K562 (cell line): ENCODE data around the gene SLC16A1. TPM values are rescaled to one million over a fixed set of nuclear protein-coding genes. Genes with fewer than 3 reads are reported as not detected.

ENCODE experiments used
- CBX1 ChIP-seq: sonication (generic); IDR thresholded peaks from 2 replicates; pipeline ENCODE4 v1.6.1; 2016; ENCODE audit warnings: antibody characterized with exemption, low read depth, mild to moderate bottlenecking
- DACH1 ChIP-seq: fragments of 450-650 bp; IDR thresholded peaks from 2 replicates; pipeline ENCODE4 v1.6.1; 2018; ENCODE audit not compliant: partially characterized antibody
- DDX20 ChIP-seq: fragments of 450-650 bp; IDR thresholded peaks from 2 replicates; pipeline ENCODE4 v1.6.1; 2016; ENCODE audit warnings: missing genetic modification characterization, low read depth, mild to moderate bottlenecking, missing compliant biosample characterization, moderate library complexity
- E2F3 ChIP-seq: fragments of 250-450 bp; sonication (Bioruptor Pico); IDR thresholded peaks from 2 replicates; pipeline ENCODE4 v1.4.0; 2020; ENCODE audit warnings: mild to moderate bottlenecking
- EP400 ChIP-seq: fragments of 450-650 bp; IDR thresholded peaks from 2 replicates; pipeline ENCODE4 v1.6.1; 2017; ENCODE audit warnings: antibody characterized with exemption, mild to moderate bottlenecking, moderate library complexity
- FOXA1 ChIP-seq: fragments of 450-650 bp; IDR thresholded peaks from 2 replicates; pipeline ENCODE4 v1.6.1; 2016; ENCODE audit warnings: mild to moderate bottlenecking, borderline replicate concordance
- FOXA3 ChIP-seq, 2 experiments: fragments of 450-650 bp in 1 of 2; sonication (generic) in 1 of 2; formaldehyde crosslinking; IDR thresholded peaks in 1 of 2; conservative IDR thresholded peaks in 1 of 2; 2 replicates each; pipeline versions ENCODE4 v1.4.0 to v1.8.0; 2020 to 2022; ENCODE audit warnings: mild to moderate bottlenecking in 2 of 2, missing genetic modification reagents in 1 of 2
- GTF2A2 ChIP-seq: IDR thresholded peaks from 2 replicates; pipeline ENCODE4 v1.6.1; 2016; ENCODE audit warnings: mild to moderate bottlenecking, missing genetic modification characterization, missing compliant biosample characterization
- HCFC1 ChIP-seq: IDR thresholded peaks from 2 replicates; pipeline ENCODE4 v1.6.1; 2012; ENCODE audit warnings: low read depth, low read length, improper control_type of control experiment
- NFRKB ChIP-seq: fragments of 450-650 bp; IDR thresholded peaks from 2 replicates; pipeline ENCODE4 v1.6.1; 2016; ENCODE audit warnings: low read depth
- RAD51 ChIP-seq: fragments of 450-650 bp; IDR thresholded peaks from 2 replicates; pipeline ENCODE4 v1.7.1; 2016; ENCODE audit warnings: low read depth, mild to moderate bottlenecking, borderline replicate concordance
- RFX1 ChIP-seq: fragments of 450-650 bp; IDR thresholded peaks from 2 replicates; pipeline ENCODE4 v1.6.1; 2016; ENCODE audit warnings: mild to moderate bottlenecking, moderate library complexity
- SIX5 ChIP-seq, 2 experiments: IDR thresholded peaks; 2 replicates each; pipeline ENCODE4 v1.6.1; 2011; ENCODE audit warnings: low read length in 2 of 2, borderline replicate concordance in 1 of 2, low read depth in 1 of 2, mild to moderate bottlenecking in 1 of 2, moderate library complexity in 1 of 2; ENCODE audit not compliant: insufficient read depth in 1 of 2
- THRA ChIP-seq: fragments of 450-650 bp; IDR thresholded peaks from 2 replicates; pipeline ENCODE4 v1.6.1; 2017; ENCODE audit warnings: mild to moderate bottlenecking, moderate library complexity
- ZBTB8A ChIP-seq: fragments of 450-650 bp; IDR thresholded peaks from 2 replicates; pipeline ENCODE4 v1.6.1; 2018; ENCODE audit warnings: mild to moderate bottlenecking, moderate library complexity; ENCODE audit not compliant: partially characterized antibody
- ZNF143 ChIP-seq: sonication (generic); formaldehyde crosslinking; IDR thresholded peaks from 2 replicates; pipeline ENCODE4 v1.9.0; 2022; ENCODE audit warnings: mild to moderate bottlenecking, missing genetic modification reagents
- ZNF239 ChIP-seq: fragments of 250-450 bp; sonication (Bioruptor Pico); IDR thresholded peaks from 2 replicates; pipeline ENCODE4 v1.4.0; 2020; ENCODE audit warnings: mild to moderate bottlenecking
- ZNF511 ChIP-seq: sonication (generic); formaldehyde crosslinking; IDR thresholded peaks from 2 replicates; pipeline ENCODE4 v1.8.0; 2022; ENCODE audit warnings: mild to moderate bottlenecking, missing genetic modification reagents
- ZNF766 ChIP-seq: fragments of 200-800 bp; sonication (Bioruptor generic); conservative IDR thresholded peaks from 2 replicates; pipeline ENCODE4 v1.6.1; 2016; ENCODE audit warnings: missing genetic modification characterization, missing compliant biosample characterization
- polyA plus RNA-seq, 8 experiments: library from polyadenylated mRNA; depleted of rRNA in 4 of 8; stranded (reverse) in 5 of 8; unstranded in 3 of 8; fragments of >200 nt; fragmentation: Nextera tagmentation in 2 of 8; fragmentation: Illumina TruSeq in 1 of 8; extraction: Ambion mirVana in 2 of 8; extraction: Trizol in 1 of 8; gene quantifications; 2 replicates each; pipeline versions ENCODE4 v1.2.1 to v1.2.3, GENCODE V29; 2011 to 2014; ENCODE audit warnings: inconsistent platforms in 1 of 8, missing spikeins in 1 of 8
- total RNA-seq, 7 experiments: library from RNA; depleted of rRNA in 6 of 7; stranded (reverse); fragments of >200 nt in 6 of 7; fragmentation: Illumina TruSeq in 2 of 7; extraction: Trizol in 2 of 7; gene quantifications; 2 replicates each; pipeline versions ENCODE4 v1.2.1 to v1.2.3, GENCODE V29; 2011 to 2021; ENCODE audit warnings: low replicate concordance in 1 of 7
- TF ChIP-seq, protein P1 (sequence below): conservative IDR thresholded peaks from 2 replicates; pipeline ENCODE4 v1.6.1; 2011; ENCODE audit warnings: low read depth, mild to moderate bottlenecking, low read length; ENCODE audit not compliant: control insufficient read depth
- TF ChIP-seq, protein P2 (sequence below): sonication (generic); formaldehyde crosslinking; IDR thresholded peaks from 2 replicates; pipeline ENCODE4 v1.8.0; 2023; ENCODE audit warnings: mild to moderate bottlenecking, missing genetic modification reagents
- TF ChIP-seq, protein P3 (sequence below), 2 experiments: IDR thresholded peaks; 2 replicates each; pipeline ENCODE4 v1.6.1; 2011; ENCODE audit warnings: borderline replicate concordance in 1 of 2, control low read depth in 1 of 2, low read depth in 1 of 2, low read length in 1 of 2, mild to moderate bottlenecking in 1 of 2, mixed read lengths in 1 of 2, moderate library complexity in 1 of 2; ENCODE audit not compliant: insufficient read depth in 1 of 2, insufficient read length in 1 of 2, poor library complexity in 1 of 2, severe bottlenecking in 1 of 2; ENCODE audit errors: extremely low read depth in 1 of 2

SLC16A1 gene
- total and polyA plus RNA-seq, 9 of the 15 experiments (the other 6 are each of a cell fraction or from before 2014, with no cell fraction given) = 73.1 to 244 (median 117) TPM

- TF ChIP-seq, protein P1, sequence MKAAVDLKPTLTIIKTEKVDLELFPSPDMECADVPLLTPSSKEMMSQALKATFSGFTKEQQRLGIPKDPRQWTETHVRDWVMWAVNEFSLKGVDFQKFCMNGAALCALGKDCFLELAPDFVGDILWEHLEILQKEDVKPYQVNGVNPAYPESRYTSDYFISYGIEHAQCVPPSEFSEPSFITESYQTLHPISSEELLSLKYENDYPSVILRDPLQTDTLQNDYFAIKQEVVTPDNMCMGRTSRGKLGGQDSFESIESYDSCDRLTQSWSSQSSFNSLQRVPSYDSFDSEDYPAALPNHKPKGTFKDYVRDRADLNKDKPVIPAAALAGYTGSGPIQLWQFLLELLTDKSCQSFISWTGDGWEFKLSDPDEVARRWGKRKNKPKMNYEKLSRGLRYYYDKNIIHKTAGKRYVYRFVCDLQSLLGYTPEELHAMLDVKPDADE = 0 out of 2 replicates have a peak, but pooled peaks have one; percentile 14
- TF ChIP-seq FOXA3 (CRISPR knock-in tag; conservative IDR thresholded peaks at IDR 0.05 in 1 of 2, IDR thresholded peaks at IDR 0.05 in 1 of 2) (no peak), ZNF511 (CRISPR knock-in tag) (no peak), ZNF239 (CRISPR knock-in tag) (no peak), ZNF766 (CRISPR knock-in tag) (0 out of 2 replicates have a peak, but pooled peaks have one; percentile 39), FOXA1 (no peak), GTF2A2 (tag) (no peak), RAD51 (peak; percentile 0; the same call in 1 of the 2 replicates), NFRKB (0 out of 2 replicates have a peak, but pooled peaks have one; percentile 78), DDX20 (tag) (no peak), RFX1 (no peak), SIX5 (IDR thresholded peaks at IDR 0.05; ENCODE audit: borderline replicate concordance in 1 of 2, insufficient read depth in 1 of 2, low read depth in 1 of 2, low read length in 2 of 2) (no peak), E2F3 (CRISPR knock-in tag) (no peak), ZBTB8A (no peak), THRA (no peak), DACH1 (no peak), CBX1 (no peak), HCFC1 (no peak), ZNF143 (CRISPR knock-in tag) (no peak; the same call in 1 of the 2 replicates), EP400 (no peak)
- TF ChIP-seq, protein P2, sequence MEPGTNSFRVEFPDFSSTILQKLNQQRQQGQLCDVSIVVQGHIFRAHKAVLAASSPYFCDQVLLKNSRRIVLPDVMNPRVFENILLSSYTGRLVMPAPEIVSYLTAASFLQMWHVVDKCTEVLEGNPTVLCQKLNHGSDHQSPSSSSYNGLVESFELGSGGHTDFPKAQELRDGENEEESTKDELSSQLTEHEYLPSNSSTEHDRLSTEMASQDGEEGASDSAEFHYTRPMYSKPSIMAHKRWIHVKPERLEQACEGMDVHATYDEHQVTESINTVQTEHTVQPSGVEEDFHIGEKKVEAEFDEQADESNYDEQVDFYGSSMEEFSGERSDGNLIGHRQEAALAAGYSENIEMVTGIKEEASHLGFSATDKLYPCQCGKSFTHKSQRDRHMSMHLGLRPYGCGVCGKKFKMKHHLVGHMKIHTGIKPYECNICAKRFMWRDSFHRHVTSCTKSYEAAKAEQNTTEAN (CRISPR knock-in tag) = no peak
- TF ChIP-seq, protein P3, sequence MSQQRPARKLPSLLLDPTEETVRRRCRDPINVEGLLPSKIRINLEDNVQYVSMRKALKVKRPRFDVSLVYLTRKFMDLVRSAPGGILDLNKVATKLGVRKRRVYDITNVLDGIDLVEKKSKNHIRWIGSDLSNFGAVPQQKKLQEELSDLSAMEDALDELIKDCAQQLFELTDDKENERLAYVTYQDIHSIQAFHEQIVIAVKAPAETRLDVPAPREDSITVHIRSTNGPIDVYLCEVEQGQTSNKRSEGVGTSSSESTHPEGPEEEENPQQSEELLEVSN (IDR thresholded peaks at IDR 0.05; ENCODE audit: borderline replicate concordance in 1 of 2, extremely low read depth in 1 of 2, insufficient read depth in 1 of 2, insufficient read length in 1 of 2, low read depth in 1 of 2, low read length in 1 of 2, poor library complexity in 1 of 2, severe bottlenecking in 1 of 2) = no peak
These were observed 837 bp downstream of the SLC16A1 start (continued) for GRCh38 chr1:112954945-112955772.
